ENCODE results near the gene HK1. TPM values are rescaled to one million over a fixed set of nuclear protein-coding genes. Genes with fewer than 3 reads are reported as not detected.

Gene HK1
- total RNA-seq, 1 donor from 2014 or later, result 219 TPM

DNA sequence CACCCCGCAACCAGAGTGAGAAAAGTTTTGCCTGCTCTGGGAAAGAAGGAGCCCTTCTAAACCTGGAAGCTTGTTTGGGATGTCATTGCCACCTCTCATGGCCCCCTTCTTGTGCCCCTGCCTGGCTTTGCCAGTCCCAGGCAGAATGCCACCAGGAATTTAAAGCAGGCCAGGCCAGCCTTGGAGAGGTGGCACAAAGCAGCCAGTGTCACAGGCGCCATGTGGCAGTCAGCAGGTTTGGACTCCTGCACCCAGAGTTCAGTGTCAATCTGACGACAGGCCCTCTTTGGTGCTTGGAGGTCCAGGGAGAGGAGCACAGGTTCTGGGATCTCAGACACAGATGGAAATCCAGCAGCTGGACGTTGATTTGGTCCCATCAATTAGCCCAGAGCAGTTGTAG, 12.7 kb downstream of the HK1 start:
- TF ChIP-seq, protein P1, sequence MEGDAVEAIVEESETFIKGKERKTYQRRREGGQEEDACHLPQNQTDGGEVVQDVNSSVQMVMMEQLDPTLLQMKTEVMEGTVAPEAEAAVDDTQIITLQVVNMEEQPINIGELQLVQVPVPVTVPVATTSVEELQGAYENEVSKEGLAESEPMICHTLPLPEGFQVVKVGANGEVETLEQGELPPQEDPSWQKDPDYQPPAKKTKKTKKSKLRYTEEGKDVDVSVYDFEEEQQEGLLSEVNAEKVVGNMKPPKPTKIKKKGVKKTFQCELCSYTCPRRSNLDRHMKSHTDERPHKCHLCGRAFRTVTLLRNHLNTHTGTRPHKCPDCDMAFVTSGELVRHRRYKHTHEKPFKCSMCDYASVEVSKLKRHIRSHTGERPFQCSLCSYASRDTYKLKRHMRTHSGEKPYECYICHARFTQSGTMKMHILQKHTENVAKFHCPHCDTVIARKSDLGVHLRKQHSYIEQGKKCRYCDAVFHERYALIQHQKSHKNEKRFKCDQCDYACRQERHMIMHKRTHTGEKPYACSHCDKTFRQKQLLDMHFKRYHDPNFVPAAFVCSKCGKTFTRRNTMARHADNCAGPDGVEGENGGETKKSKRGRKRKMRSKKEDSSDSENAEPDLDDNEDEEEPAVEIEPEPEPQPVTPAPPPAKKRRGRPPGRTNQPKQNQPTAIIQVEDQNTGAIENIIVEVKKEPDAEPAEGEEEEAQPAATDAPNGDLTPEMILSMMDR (IDR thresholded peaks at IDR 0.05; ENCODE audit: borderline replicate concordance), result no peak
- peak; percentile 20 for DNase-seq

DNA sequence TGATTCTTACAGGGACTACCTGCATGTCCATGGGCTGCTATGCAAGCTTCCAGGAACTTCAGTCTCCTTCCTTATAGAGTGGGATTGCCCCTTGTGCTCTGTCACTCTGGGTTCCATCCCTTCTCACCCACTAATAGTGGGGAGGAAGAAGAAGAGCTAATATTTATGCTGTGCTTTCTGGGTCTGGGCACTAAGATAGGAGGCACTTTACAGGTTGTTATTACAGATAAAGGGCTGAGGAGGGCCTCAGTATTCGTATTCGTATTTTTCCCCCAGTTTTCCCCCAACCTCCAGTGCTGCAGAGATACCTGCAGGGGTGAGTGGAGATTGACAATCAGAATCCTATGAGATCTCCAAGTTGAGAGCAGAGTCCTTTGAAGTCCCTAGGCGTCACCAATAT, 14.2 kb downstream of the HK1 start:
- Histone ChIP-seq H3K36me3 (no peaks in the 10 kb centered on the region), H3K27ac (replicated peaks) (no peak overlapping the region), H3K27me3 (ENCODE audit: low read depth) (no peaks in the 10 kb centered on the region), H3K4me3 (no peak overlapping the region), H3K4me1 (no peaks in the 10 kb centered on the region), H3K9me3 (replicated peaks) (no peaks in the 10 kb centered on the region)
- intact Hi-C loops (cut with micrococcal nuclease), result no loop called here
- TF ChIP-seq, protein P1 (IDR thresholded peaks at IDR 0.05; ENCODE audit: borderline replicate concordance), result no peak
- no peak for DNase-seq

More for the DNA sequence above, 12.7 kb downstream of the HK1 start:
- Histone ChIP-seq H3K27ac (replicated peaks) (no peak overlapping the region), H3K9me3 (replicated peaks) (no peaks in the 10 kb centered on the region), H3K27me3 (ENCODE audit: low read depth) (no peaks in the 10 kb centered on the region), H3K36me3 (no peaks in the 10 kb centered on the region), H3K4me1 (no peaks in the 10 kb centered on the region), H3K4me3 (no peak overlapping the region)
- intact Hi-C loops (cut with micrococcal nuclease), result no loop called here

DNA sequence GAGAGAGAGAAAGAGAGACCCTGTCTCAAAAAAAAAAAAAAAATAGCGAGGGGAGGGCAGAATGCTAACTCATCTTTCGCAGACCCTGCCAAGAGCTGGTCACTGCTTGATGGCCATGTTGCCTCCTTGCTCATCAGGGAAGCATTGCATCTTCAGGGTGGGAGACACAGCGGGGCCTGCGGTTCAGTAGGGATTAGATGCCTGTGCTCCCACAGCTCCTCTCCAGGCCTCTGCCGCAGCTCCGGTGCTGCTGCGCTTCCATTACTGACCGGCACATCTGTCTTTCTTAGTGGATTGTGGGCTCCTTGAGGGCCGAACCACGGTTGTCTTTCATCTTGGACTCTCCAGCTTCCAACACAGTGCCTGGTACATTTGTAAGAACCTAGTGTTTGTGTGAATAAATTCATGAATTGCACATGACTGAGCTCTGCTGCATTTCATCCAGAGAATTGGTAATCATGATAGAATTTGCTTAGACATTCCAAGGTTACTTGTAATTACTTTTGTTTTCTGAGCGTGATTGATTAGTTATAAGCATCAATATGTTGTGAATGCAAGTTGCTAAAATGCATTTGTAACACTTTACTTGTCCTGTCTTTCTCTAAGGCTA, 16.8 kb downstream of the HK1 start:
- no peak overlapping the region for H3K4me3 ChIP-seq

GRCh38 chr10:69303632-69304051, 25.3 kb downstream of the HK1 start:
- peaks cover 9% of the 10 kb centered on the region for H3K9me3 ChIP-seq (replicated peaks)

More for the DNA sequence above, 16.8 kb downstream of the HK1 start:
- TF ChIP-seq, protein P1 (IDR thresholded peaks at IDR 0.05; ENCODE audit: borderline replicate concordance), result no peak
- DNase-seq, result no peak
- Histone ChIP-seq H3K36me3 (no peaks in the 10 kb centered on the region), H3K4me1 (no peaks in the 10 kb centered on the region), H3K27ac (replicated peaks) (no peak overlapping the region), H3K9me3 (replicated peaks) (no peaks in the 10 kb centered on the region), H3K27me3 (ENCODE audit: low read depth) (no peaks in the 10 kb centered on the region)
- intact Hi-C loops (cut with micrococcal nuclease), result no loop called here

GRCh38 chr10:69306421-69306820, 28.1 kb downstream of the HK1 start:
- Histone ChIP-seq H3K36me3 (no peaks in the 10 kb centered on the region), H3K9me3 (replicated peaks) (peaks cover 7% of the 10 kb centered on the region), H3K4me1 (peaks cover 11% of the 10 kb centered on the region), H3K27me3 (ENCODE audit: low read depth) (no peaks in the 10 kb centered on the region), H3K4me3 (no peak overlapping the region), H3K27ac (replicated peaks) (no peak overlapping the region)
- intact Hi-C loops (cut with micrococcal nuclease), result no loop called here
- TF ChIP-seq, protein P1 (IDR thresholded peaks at IDR 0.05; ENCODE audit: borderline replicate concordance), result no peak
- no peak for DNase-seq

More at GRCh38 chr10:69303632-69304051, 25.3 kb downstream of the HK1 start:
- no peak for DNase-seq
- no peak overlapping the region for H3K4me3 ChIP-seq
- TF ChIP-seq, protein P1 (IDR thresholded peaks at IDR 0.05; ENCODE audit: borderline replicate concordance), result no peak
- H3K27ac ChIP-seq (replicated peaks), result no peak overlapping the region
- H3K4me1 ChIP-seq, result no peaks in the 10 kb centered on the region
- H3K27me3 ChIP-seq (ENCODE audit: low read depth), result no peaks in the 10 kb centered on the region
- no peaks in the 10 kb centered on the region for H3K36me3 ChIP-seq
- intact Hi-C loops (cut with micrococcal nuclease), result no loop called here
